GM23338 (cell line): ENCODE measurements around the gene CRACDL. TPM values are rescaled to one million over a fixed set of nuclear protein-coding genes. Genes with fewer than 3 reads are reported as not detected.

ENCODE experiments used
- ATAC-seq: fragments of 200-7000 bp; cut with Tn5 transposase; 3 replicates; pipeline ENCODE4 v1.9.1; 2020
- DNase-seq: peaks from one replicate; pipeline ENCODE4 v3.0.0-alpha.2; 2015; ENCODE audit warnings: low spot score
- H2AFZ ChIP-seq: fragments of 200-600 bp; sonication (generic); 2 replicates; pipeline ENCODE4 v1.8.0; 2016; ENCODE audit warnings: antibody characterized with exemption, mild to moderate bottlenecking, moderate library complexity
- H3F3A ChIP-seq: fragments of 200-600 bp; sonication (generic); replicated peaks from 2 replicates; pipeline ENCODE4 v1.8.0; 2017; ENCODE audit warnings: antibody characterized with exemption, mixed run types, low read depth
- H3K27ac ChIP-seq: fragments of 200-600 bp; sonication (generic); 2 replicates; pipeline ENCODE4 v1.6.1; 2016; ENCODE audit warnings: low read depth
- H3K27me3 ChIP-seq: fragments of 200-600 bp; sonication (generic); 2 replicates; pipeline ENCODE4 v1.8.0; 2016; ENCODE audit warnings: mild to moderate bottlenecking, mixed run types, moderate library complexity; ENCODE audit not compliant: insufficient read depth
- H3K36me3 ChIP-seq: fragments of 200-600 bp; sonication (generic); 2 replicates; pipeline ENCODE4 v1.8.0; 2016; ENCODE audit warnings: mild to moderate bottlenecking; ENCODE audit not compliant: insufficient read depth
- H3K4me1 ChIP-seq: fragments of 200-600 bp; sonication (generic); 2 replicates; pipeline ENCODE4 v1.8.0; 2016; ENCODE audit warnings: mild to moderate bottlenecking, moderate library complexity; ENCODE audit not compliant: insufficient read depth
- H3K4me2 ChIP-seq: fragments of 200-600 bp; sonication (generic); 2 replicates; pipeline ENCODE4 v1.7.1; 2017; ENCODE audit warnings: mixed run types
- H3K4me3 ChIP-seq: fragments of 200-600 bp; sonication (generic); 2 replicates; pipeline ENCODE4 v1.6.1; 2016; ENCODE audit warnings: mixed run types
- H3K79me2 ChIP-seq: fragments of 200-600 bp; sonication (generic); replicated peaks from 2 replicates; pipeline ENCODE4 v1.8.0; 2017; ENCODE audit warnings: mild to moderate bottlenecking; ENCODE audit not compliant: insufficient read depth
- H3K9me2 ChIP-seq: fragments of 200-600 bp; sonication (generic); 2 replicates; pipeline ENCODE4 v1.8.0; 2017; ENCODE audit not compliant: insufficient read depth
- H4K20me1 ChIP-seq: fragments of 200-600 bp; sonication (generic); replicated peaks from 2 replicates; pipeline ENCODE4 v1.8.0; 2017; ENCODE audit warnings: mild to moderate bottlenecking; ENCODE audit not compliant: insufficient read depth
- H3K27ac Mint-ChIP-seq: 2 replicates; pipeline ENCODE4 v1.8.0; 2020; ENCODE audit warnings: inconsistent platforms, mild to moderate bottlenecking, moderate library complexity, mixed read lengths
- H3K27me3 Mint-ChIP-seq: 3 replicates; pipeline ENCODE4 v1.8.0; 2022; ENCODE audit warnings: low read depth, mild to moderate bottlenecking, moderate library complexity, mixed read lengths, inconsistent platforms; ENCODE audit not compliant: insufficient read depth, poor library complexity
- H3K36me3 Mint-ChIP-seq: 3 replicates; pipeline ENCODE4 v1.8.0; 2021; ENCODE audit warnings: low read depth, mild to moderate bottlenecking, inconsistent platforms, moderate library complexity, mixed read lengths
- H3K4me1 Mint-ChIP-seq: 3 replicates; pipeline ENCODE4 v1.8.0; 2020; ENCODE audit warnings: mild to moderate bottlenecking, inconsistent platforms, mixed read lengths
- H3K4me3 Mint-ChIP-seq: 3 replicates; pipeline ENCODE4 v1.8.0; 2021; ENCODE audit warnings: moderate library complexity, mild to moderate bottlenecking, inconsistent platforms, mixed read lengths
- H3K9me3 Mint-ChIP-seq: 3 replicates; pipeline ENCODE4 v1.8.0; 2020; ENCODE audit warnings: moderate library complexity, mild to moderate bottlenecking, inconsistent platforms, mixed read lengths
- CREB1 ChIP-seq: fragments of 250-450 bp; sonication (Bioruptor Pico); IDR thresholded peaks from 2 replicates; pipeline ENCODE4 v1.5.0; 2020; ENCODE audit warnings: low read depth, mild to moderate bottlenecking, moderate library complexity
- CTCF ChIP-seq, 2 experiments: fragments of 200-600 bp in 1 of 2; sonication (generic) in 1 of 2; conservative IDR thresholded peaks; 2 replicates each; pipeline versions ENCODE4 v1.5.1 to v1.6.1; 2016 to 2017; ENCODE audit warnings: antibody characterized with exemption in 2 of 2, low read depth in 2 of 2, mild to moderate bottlenecking in 2 of 2, moderate library complexity in 1 of 2
- ETS1 ChIP-seq: IDR thresholded peaks from 2 replicates; pipeline ENCODE4 v1.6.1; 2016; ENCODE audit warnings: antibody characterized with exemption
- EZH2 ChIP-seq: fragments of 200-600 bp; sonication (generic); IDR thresholded peaks from one replicate; pipeline ENCODE4 v1.8.0; 2017; ENCODE audit warnings: antibody characterized with exemption, mild to moderate bottlenecking, low read depth; ENCODE audit not compliant: unreplicated experiment
- EZH2phosphoT487 ChIP-seq: fragments of 200-600 bp; sonication (generic); IDR thresholded peaks from one replicate; pipeline ENCODE4 v1.8.1; 2018; ENCODE audit warnings: antibody characterized with exemption; ENCODE audit not compliant: unreplicated experiment
- JUNB ChIP-seq: IDR thresholded peaks from one replicate; pipeline ENCODE4 v1.6.1; 2016; ENCODE audit warnings: antibody characterized with exemption; ENCODE audit not compliant: unreplicated experiment
- NANOG ChIP-seq: IDR thresholded peaks from 2 replicates; pipeline ENCODE4 v1.6.1; 2016; ENCODE audit warnings: antibody characterized with exemption, borderline replicate concordance
- POLR2AphosphoS5 ChIP-seq: IDR thresholded peaks from 2 replicates; pipeline ENCODE4 v1.6.1; 2016; ENCODE audit warnings: antibody characterized with exemption, low read depth
- STAT1 ChIP-seq: IDR thresholded peaks from one replicate; pipeline ENCODE4 v1.6.1; 2016; ENCODE audit warnings: antibody characterized with exemption; ENCODE audit not compliant: unreplicated experiment
- ZNF114 ChIP-seq: fragments of 250-450 bp; sonication (Bioruptor Pico); IDR thresholded peaks from 2 replicates; pipeline ENCODE4 v1.5.0; 2020; ENCODE audit warnings: mild to moderate bottlenecking, moderate library complexity
- ZNF331 ChIP-seq: fragments of 250-450 bp; sonication (Bioruptor Pico); IDR thresholded peaks from 2 replicates; pipeline ENCODE4 v1.5.0; 2020; ENCODE audit warnings: low read depth, mild to moderate bottlenecking, moderate library complexity
- ZNF462 ChIP-seq: fragments of 250-450 bp; sonication (Bioruptor Pico); IDR thresholded peaks from 2 replicates; pipeline ENCODE4 v1.5.0; 2020; ENCODE audit warnings: mild to moderate bottlenecking, moderate library complexity
- polyA plus RNA-seq: library from polyadenylated mRNA; unstranded; fragments of >200 nt; fragmentation: Nextera tagmentation; extraction: Ambion mirVana; gene quantifications from 2 replicates; pipeline ENCODE4 v1.2.1, GENCODE V29; 2016
- total RNA-seq: library from RNA; depleted of rRNA; stranded (reverse); fragments of >200 nt; shearing (Covaris generic); gene quantifications from 2 replicates; pipeline ENCODE4 v1.2.3, GENCODE V29; 2014
- TF ChIP-seq, protein P1 (sequence below): IDR thresholded peaks from one replicate; pipeline ENCODE4 v1.6.1; 2018; ENCODE audit warnings: antibody characterized with exemption; ENCODE audit not compliant: unreplicated experiment

Gene CRACDL
- total and polyA plus RNA-seq, 2 experiments from 2014 or later = 0.14 to 0.16 TPM

DNA sequence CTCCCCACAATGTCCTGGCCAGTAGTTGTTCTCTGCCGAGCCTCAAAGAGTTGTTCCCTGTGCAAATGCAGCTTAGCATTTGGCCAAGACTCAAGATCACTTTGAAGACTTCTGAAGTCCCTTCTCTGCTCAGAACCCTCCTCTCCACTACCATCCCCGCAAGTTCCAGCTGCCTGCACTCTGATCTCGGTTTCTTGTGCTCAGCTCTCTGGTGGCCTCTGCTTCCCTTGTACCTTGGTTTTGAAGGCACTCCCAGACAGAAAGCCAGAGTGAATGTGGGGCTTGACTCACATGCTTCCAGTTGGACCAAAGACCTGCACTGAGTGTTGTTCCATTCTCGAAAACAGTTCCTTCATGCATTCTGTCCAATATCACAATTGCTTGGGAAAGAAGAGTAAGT lies 28.6 kb downstream of the CRACDL start:
- Histone ChIP-seq H3K4me1 (peaks cover 15% of the 10 kb centered on the region), H4K20me1 (no peaks in the 10 kb centered on the region), H3K27ac (no peak overlapping the region), H2AFZ (peak overlapping the region; percentile 32; the same call in 1 of the 2 replicates), H3K9me2 (no peaks in the 10 kb centered on the region), H3K36me3 (no peaks in the 10 kb centered on the region), H3K27me3 (no peaks in the 10 kb centered on the region), H3K79me2 (no peaks in the 10 kb centered on the region), H3F3A (no peaks in the 10 kb centered on the region), H3K4me3 (no peak overlapping the region), H3K4me2 (no peak overlapping the region)
- Mint-ChIP-seq H3K36me3 (no peaks in the 10 kb centered on the region), H3K4me3 (no peak overlapping the region), H3K4me1 (peaks cover 43% of the 10 kb centered on the region), H3K27ac (no peak overlapping the region), H3K9me3 (no peaks in the 10 kb centered on the region), H3K27me3 (peaks cover 5% of the 10 kb centered on the region)
- no peak for ATAC-seq
- TF ChIP-seq ZNF114 (CRISPR knock-in tag) (no peak), ETS1 (no peak), CREB1 (CRISPR knock-in tag) (no peak), ZNF331 (CRISPR knock-in tag) (no peak), ZNF462 (no peak), JUNB (no peak), NANOG (no peak), POLR2AphosphoS5 (no peak), CTCF (conservative IDR thresholded peaks at IDR 0.05; ENCODE audit: low read depth in 2 of 2) (no peak), EZH2phosphoT487 (no peak), EZH2 (no peak), STAT1 (no peak)
- TF ChIP-seq, protein P1, sequence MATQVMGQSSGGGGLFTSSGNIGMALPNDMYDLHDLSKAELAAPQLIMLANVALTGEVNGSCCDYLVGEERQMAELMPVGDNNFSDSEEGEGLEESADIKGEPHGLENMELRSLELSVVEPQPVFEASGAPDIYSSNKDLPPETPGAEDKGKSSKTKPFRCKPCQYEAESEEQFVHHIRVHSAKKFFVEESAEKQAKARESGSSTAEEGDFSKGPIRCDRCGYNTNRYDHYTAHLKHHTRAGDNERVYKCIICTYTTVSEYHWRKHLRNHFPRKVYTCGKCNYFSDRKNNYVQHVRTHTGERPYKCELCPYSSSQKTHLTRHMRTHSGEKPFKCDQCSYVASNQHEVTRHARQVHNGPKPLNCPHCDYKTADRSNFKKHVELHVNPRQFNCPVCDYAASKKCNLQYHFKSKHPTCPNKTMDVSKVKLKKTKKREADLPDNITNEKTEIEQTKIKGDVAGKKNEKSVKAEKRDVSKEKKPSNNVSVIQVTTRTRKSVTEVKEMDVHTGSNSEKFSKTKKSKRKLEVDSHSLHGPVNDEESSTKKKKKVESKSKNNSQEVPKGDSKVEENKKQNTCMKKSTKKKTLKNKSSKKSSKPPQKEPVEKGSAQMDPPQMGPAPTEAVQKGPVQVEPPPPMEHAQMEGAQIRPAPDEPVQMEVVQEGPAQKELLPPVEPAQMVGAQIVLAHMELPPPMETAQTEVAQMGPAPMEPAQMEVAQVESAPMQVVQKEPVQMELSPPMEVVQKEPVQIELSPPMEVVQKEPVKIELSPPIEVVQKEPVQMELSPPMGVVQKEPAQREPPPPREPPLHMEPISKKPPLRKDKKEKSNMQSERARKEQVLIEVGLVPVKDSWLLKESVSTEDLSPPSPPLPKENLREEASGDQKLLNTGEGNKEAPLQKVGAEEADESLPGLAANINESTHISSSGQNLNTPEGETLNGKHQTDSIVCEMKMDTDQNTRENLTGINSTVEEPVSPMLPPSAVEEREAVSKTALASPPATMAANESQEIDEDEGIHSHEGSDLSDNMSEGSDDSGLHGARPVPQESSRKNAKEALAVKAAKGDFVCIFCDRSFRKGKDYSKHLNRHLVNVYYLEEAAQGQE = no peak
- DNase-seq = no peak
